ENCODE data around the gene HUNK. TPM values are rescaled to one million over a fixed set of nuclear protein-coding genes. Genes with fewer than 3 reads are reported as not detected.

The HUNK gene
- total and polyA plus RNA-seq, 7 donors: 0.71 to 2.6 (median 1.5) TPM

DNA sequence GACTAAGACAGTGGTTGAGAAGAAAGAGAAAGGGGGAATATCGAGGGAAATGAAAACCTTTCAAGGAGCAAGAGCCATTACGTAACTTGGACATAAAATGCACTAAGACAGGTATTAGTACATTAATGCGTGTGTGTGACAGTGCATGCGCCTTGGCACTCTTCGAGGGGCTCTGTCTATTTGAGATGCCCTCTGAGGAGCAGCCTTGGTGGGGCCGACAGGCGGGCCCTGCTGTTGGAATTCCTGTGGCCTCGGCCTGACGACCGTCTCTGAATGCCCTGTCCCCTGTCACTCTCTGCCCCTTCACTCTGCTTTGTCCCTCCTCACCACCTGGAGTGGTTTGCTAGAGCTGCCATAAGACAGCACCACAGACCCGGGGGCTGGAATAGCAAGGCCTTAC lies 12.3 kb downstream of the HUNK start:
- Histone ChIP-seq H3K36me3 (no peaks in the 10 kb centered on the region), H3K9me3 (no peaks in the 10 kb centered on the region), H3K27ac (no peak overlapping the region), H3K27me3 (no peaks in the 10 kb centered on the region), H3K4me3 (no peak overlapping the region), H3K4me1 (no peaks in the 10 kb centered on the region)
- intact Hi-C loops (cut with DNase I): no loop called here
- whole genome bisulfite sequencing, 2 donors: 94 to 97% methylated on average over 11 of the region's 11 CpGs
- no peak for DNase-seq
- TF ChIP-seq POLR2AphosphoS5 (IDR thresholded peaks at IDR 0.05) (no peak), EP300 (IDR thresholded peaks at IDR 0.05) (no peak), POLR2A (IDR thresholded peaks at IDR 0.05) (no peak)
- TF ChIP-seq, protein P1, sequence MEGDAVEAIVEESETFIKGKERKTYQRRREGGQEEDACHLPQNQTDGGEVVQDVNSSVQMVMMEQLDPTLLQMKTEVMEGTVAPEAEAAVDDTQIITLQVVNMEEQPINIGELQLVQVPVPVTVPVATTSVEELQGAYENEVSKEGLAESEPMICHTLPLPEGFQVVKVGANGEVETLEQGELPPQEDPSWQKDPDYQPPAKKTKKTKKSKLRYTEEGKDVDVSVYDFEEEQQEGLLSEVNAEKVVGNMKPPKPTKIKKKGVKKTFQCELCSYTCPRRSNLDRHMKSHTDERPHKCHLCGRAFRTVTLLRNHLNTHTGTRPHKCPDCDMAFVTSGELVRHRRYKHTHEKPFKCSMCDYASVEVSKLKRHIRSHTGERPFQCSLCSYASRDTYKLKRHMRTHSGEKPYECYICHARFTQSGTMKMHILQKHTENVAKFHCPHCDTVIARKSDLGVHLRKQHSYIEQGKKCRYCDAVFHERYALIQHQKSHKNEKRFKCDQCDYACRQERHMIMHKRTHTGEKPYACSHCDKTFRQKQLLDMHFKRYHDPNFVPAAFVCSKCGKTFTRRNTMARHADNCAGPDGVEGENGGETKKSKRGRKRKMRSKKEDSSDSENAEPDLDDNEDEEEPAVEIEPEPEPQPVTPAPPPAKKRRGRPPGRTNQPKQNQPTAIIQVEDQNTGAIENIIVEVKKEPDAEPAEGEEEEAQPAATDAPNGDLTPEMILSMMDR (IDR thresholded peaks at IDR 0.05): no peak

DNA sequence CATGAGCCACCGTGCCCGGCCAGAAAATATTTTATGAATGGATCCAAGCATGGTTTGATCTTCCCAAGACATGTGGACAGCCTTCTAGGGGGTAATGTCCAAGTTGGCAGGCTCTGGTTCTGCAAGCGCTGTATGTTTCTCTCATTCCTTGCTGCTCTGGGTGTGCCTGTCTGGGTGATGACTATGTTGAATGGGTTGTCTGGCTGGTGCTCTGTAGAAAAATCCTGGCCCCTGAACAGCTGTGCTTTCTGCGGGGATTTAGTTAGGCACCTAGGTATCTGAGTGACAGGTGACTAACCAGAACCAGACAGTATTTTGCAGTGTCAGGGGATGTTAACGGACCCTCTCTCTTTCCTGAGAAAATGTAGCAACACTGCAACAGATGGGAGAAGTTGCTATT lies 14.1 kb downstream of the HUNK start:
- TF ChIP-seq POLR2A (IDR thresholded peaks at IDR 0.05) (no peak), EP300 (IDR thresholded peaks at IDR 0.05) (no peak), POLR2AphosphoS5 (IDR thresholded peaks at IDR 0.05) (no peak)
- TF ChIP-seq, protein P1 (IDR thresholded peaks at IDR 0.05): no peak
- no peak for DNase-seq
- no peak overlapping the region for H3K27ac ChIP-seq
- no peaks in the 10 kb centered on the region for H3K4me1 ChIP-seq
- WGBS, 2 donors: 89 to 93% methylated on average over 5 of the region's 5 CpGs
- intact Hi-C loops (cut with DNase I): no loop called here
- H3K9me3 ChIP-seq: no peaks in the 10 kb centered on the region
- no peaks in the 10 kb centered on the region for H3K27me3 ChIP-seq
- H3K36me3 ChIP-seq: no peaks in the 10 kb centered on the region
- H3K4me3 ChIP-seq: no peak overlapping the region

DNA sequence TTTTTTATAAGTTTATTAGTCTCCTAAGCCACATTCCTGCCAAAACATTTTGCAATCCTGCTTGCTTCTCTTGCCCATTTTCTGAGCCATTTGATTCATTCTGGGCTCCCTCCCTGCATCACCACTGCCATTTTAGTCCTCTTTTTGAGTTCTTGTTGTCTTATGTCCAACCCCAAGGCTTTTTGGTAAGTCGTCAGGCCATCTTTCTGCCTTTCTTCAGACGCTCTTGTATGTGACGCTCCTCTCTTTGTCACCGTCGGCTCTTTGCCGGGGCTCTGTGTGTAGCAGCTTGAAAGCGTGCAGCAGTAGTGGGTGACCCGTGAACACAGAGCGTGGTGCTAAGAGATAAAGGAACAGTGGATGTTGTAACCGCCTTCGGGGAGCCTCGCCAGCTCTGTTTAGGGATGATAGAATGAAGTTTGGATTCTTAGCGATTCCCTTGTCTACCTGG lies 14.6 kb downstream of the HUNK start:
- H3K4me3 ChIP-seq: no peak overlapping the region
- intact Hi-C loops (cut with DNase I): no loop called here
- TF ChIP-seq EP300 (IDR thresholded peaks at IDR 0.05): no peak
- TF ChIP-seq, protein P1 (IDR thresholded peaks at IDR 0.05): no peak
- TF ChIP-seq POLR2AphosphoS5 (IDR thresholded peaks at IDR 0.05): no peak
- no peak for TF ChIP-seq POLR2A (IDR thresholded peaks at IDR 0.05)
- whole genome bisulfite sequencing, 2 donors: 93 to 95% methylated on average over 13 of the region's 13 CpGs
- H3K4me1 ChIP-seq: no peaks in the 10 kb centered on the region
- no peaks in the 10 kb centered on the region for H3K9me3 ChIP-seq
- H3K27me3 ChIP-seq: no peaks in the 10 kb centered on the region
- no peaks in the 10 kb centered on the region for H3K36me3 ChIP-seq
- no peak for DNase-seq
- no peak overlapping the region for H3K27ac ChIP-seq

DNA sequence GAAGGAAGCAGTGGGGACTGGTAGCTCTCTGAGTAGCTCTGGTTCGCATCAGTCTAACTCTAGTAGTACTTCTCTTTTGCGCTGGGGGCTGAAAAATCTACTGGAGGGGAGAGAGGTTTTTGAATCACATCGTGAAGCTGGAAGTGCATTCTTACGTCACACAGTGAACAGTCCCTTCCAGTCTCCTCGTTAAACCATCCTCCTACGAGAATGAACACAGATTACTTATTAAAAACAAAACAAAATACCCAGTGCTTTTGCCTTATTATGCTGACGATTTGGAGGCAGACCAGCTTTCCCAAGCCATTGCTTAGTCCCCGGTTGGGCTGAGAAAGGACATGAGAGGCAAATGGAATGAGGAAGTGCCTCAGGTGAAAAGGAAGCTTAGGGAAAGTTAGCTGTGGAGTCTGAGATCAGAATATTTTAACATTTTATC lies 16.1 kb downstream of the HUNK start:
- Histone ChIP-seq H3K4me3 (no peak overlapping the region), H3K9me3 (no peaks in the 10 kb centered on the region), H3K27ac (peak overlapping the region in 1 of 4 donors; percentile 15), H3K27me3 (no peaks in the 10 kb centered on the region), H3K36me3 (no peaks in the 10 kb centered on the region), H3K4me1 (no peaks in the 10 kb centered on the region)
- intact Hi-C loops (cut with DNase I): no loop called here
- DNase-seq: no peak
- no peak for TF ChIP-seq POLR2AphosphoS5 (IDR thresholded peaks at IDR 0.05)
- no peak for TF ChIP-seq EP300 (IDR thresholded peaks at IDR 0.05)
- TF ChIP-seq, protein P1 (IDR thresholded peaks at IDR 0.05): no peak
- TF ChIP-seq POLR2A (IDR thresholded peaks at IDR 0.05): no peak
- WGBS, 2 donors: 12 to 18% methylated on average over 8 of the region's 8 CpGs

DNA sequence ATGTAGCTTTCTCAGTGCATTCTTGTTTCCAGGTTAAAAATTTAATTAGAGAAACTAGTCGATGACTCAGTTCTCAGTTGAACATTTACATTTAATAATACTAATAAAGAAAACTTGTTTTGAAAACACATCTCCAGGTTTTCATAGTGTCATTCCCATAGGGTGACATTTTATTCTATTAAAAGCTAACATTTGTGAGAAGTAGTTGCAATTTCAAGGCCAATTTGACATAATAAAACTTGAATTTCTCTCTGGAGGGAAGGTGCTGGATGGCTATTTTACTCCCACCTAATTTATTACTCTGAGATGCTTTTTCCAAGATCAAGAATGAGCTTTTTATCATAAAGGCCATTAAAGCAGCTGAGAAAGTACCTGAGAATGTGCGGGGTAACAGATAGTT lies 16.6 kb downstream of the HUNK start:
- no peak for TF ChIP-seq POLR2A (IDR thresholded peaks at IDR 0.05)
- TF ChIP-seq, protein P1 (IDR thresholded peaks at IDR 0.05): no peak
- TF ChIP-seq EP300 (IDR thresholded peaks at IDR 0.05): no peak
- TF ChIP-seq POLR2AphosphoS5 (IDR thresholded peaks at IDR 0.05): no peak
- H3K4me3 ChIP-seq: no peak overlapping the region
- 60 to 79% methylated on average over 2 of the region's 2 CpGs for WGBS, 2 donors
- intact Hi-C loops (cut with DNase I): no loop called here
- H3K27ac ChIP-seq: peak overlapping the region in 1 of 4 donors; percentile 15
- H3K4me1 ChIP-seq: peaks cover 0 to 1% (median under 1%) of the 10 kb centered on the region in 4 donors
- no peaks in the 10 kb centered on the region for H3K27me3 ChIP-seq
- no peak for DNase-seq
- H3K36me3 ChIP-seq: no peaks in the 10 kb centered on the region
- H3K9me3 ChIP-seq: no peaks in the 10 kb centered on the region

Measured in sigmoid colon (tissue), 7 donors.